HG02678 (cell line): ENCODE data around the gene ALDH7A1.
"Not testable (repeated sequence)": the region's sequence is repeated elsewhere in the genome, so short reads cannot be mapped to it uniquely, and the experiment has no call there.

Source experiments
- ATAC-seq: cut with Tn5 transposase; IDR thresholded peaks from one replicate; pipeline ENCODE4 v1.9.1; 2021; ENCODE audit warnings: mild to moderate bottlenecking, moderate library complexity; ENCODE audit not compliant: unreplicated experiment

Gene ALDH7A1

DNA sequence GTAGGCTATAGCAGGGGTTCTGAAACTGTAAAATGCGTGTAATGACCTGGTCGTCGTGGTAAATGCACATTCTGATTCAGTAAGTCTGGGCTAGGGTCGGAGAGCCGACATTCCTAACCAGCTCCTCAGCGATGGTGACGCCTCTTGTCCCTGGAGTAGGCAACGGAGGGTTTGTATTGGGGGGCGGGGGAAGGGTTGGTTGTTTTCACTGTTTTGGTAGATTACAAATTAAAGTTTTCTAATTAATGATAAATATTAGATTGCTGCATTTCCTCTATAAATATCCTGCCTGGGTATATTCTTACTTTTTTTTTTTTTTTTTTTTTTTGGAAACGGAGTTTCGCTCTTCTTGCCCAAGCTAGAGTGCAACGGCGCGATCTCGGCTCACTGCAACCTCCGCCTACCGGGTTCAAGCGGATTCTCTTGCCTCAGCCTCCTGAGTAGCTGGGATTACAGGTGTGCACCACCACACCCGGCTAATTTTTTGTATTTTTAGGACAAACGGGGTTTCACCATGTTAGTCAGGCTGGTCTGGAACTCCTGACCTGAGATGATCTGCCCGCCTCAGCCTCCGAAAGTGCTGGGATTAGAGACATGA, 566 bp upstream of the ALDH7A1 start:
- ATAC-seq = peak; percentile 18

GRCh38 chr5:126591549-126591948, 3.5 kb downstream of the ALDH7A1 start:
- ATAC-seq = no peak

DNA sequence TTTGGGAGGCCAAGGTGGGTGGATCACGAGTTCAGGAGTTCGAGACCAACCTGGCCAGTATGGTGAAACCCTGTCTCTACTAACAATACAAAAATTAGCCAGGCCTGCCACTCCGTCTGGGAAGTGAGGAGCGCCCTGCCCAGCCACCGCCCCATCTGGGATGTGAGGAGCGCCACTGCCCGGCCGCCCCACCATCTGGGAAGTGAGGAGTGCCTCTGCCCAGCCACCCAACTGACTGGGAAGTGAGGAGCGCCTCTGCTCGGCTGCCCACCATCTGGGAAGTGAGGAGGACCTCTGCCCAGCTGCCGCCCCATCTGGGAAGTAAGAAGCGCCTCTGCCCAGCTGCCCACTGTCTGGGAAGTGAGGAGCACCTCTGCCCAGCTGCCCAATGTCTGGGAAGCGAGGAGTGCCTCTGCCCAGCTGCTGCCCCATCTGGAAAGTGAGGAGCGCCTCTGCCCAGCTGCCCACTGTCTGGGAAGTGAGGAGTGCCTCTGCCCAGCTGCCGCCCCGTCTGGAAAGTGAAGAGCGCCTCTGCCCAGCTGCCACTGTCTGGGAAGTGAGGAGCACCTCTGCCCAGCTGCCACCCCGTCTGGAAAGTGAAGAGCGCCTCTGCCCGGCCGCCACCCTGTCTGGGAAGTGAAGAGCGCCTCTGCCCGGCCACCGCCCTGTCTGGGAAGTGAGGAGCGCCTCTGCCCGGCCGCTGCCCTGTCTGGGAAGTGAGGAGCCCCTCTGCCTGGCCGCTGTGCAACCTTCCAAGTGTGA, 5.3 kb downstream of the ALDH7A1 start:
- ATAC-seq = no peak

DNA sequence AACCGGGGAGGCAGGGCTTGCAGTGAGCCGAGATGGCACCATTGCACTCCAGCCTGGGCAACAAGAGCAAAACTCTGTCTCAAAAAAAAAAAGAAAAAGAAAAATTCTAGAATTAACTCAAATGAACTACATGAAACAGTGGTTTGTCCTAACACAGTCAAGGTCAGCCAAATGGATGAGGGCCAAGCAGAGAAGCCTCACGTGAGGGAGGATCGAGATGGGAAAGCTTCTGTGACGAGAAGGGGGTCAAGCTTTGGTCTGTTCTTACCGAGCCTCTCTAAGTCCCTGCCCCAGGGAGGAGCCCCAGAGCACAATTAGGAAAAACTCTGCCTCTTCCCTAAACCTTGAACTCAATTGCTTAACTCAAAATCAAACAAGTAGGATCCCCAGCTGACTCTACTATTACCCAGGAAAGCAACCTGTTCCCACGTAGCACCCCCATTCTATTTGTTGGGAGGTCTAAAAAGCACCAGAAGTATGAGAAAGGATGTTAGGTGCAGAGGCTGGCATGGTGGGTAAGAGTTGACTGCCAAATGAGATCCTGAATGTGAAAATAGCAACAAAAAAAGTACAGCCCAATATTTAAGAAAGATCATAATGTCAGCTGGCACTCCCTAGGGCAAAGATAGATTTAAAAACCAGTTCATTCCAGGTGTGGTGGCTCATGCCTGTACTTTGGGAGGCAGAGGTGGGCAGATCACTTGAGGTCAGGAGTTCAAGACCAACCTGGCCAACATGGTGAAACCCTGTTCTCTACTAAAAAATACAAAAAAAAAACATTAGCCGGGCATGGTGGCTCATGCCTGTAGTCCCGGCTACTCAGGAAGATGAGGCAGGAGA, 7.2 kb downstream of the ALDH7A1 start:
- no peak for ATAC-seq

- no peak for ATAC-seq
These were observed 11.3 kb downstream of the ALDH7A1 start for GRCh38 chr5:126583761-126584160.

DNA sequence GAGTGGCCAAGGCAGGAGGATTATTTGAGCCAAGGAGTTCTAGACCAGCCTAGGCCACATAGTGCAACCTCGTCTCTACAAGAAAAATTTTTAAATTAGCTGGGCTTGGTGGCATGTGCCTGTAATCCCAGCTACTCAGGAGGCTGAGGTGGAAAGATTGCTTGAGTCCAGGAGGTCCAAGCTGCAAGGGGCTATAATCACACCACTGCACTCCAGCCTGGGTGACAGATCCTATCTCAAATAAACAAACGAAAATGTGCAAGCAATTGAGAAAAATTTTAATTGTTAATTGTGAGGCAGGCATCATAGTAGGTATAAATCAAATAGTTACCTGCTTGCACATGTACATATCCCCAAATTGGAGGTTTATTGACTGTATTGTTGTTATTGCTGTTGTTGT, 15.3 kb downstream of the ALDH7A1 start:
- ATAC-seq = no peak

DNA sequence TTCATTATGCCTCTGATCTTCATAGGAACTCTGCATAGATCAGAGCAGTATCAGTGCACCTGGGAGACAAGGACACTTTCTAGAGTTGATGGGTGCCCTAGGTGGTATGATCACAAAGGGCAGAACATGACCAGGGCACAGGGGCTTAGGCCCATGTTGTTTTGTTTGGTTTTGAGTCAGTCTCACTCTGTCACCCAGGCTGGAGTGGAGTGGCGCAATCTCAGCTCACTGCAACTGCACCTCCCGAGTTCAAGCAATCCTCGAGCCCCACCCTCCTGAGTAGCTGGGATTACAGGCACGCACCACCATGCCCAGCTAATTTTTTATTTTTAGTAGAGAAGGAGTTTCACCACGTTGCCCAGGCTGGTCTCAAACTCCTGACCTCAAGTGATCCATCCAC, 17.6 kb downstream of the ALDH7A1 start:
- ATAC-seq = no peak

DNA sequence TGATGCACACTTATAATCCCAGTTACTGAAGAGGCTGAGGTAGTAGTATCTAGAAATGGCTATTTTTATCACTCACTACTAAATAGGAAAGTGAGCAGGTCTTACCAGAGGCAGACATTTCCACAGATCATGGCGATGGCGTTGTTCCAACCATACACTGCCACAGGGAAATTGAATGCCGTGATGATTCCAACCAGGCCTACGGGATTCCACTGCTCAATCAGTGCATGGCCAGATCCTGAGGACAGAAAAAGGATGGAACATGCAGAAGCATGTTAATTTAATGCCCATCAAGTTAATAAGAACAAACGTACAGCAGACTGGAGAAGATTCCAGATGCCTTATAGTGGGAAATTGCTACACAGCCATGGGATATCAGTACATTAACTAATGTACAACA, 18.0 kb downstream of the ALDH7A1 start:
- no peak for ATAC-seq

GRCh38 chr5:126575644-126576043, 19.4 kb downstream of the ALDH7A1 start:
- no peak for ATAC-seq

DNA sequence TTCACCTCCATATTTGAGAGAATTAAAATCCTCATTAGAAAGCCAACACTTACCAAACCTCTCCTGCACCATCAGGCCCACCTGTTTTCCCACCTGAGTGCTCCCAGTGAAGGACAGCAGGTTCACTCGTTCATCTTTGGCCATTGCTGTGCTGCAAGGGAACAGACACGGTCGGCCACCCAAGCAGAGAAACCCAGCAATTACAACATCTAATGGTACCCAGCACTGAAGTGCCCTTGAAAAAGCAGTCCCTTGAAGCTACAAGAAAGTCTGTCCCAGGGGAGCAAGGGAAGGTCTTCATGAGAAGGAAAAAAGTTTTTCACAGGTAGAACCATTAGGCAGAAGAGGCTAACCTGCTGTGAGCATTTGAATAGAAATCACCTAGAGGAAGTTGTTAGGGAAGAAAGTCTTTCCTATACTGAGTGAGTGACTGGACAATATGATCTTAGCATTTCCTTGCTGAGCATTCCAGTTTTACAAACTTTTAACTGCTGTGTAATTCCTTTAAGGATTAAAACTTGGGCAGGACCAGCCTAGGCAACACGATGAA, 26.7 kb downstream of the ALDH7A1 start:
- no peak for ATAC-seq

- ATAC-seq = peak; percentile 87
These were observed 32.2 kb downstream of the ALDH7A1 start for GRCh38 chr5:126562823-126563222.

DNA sequence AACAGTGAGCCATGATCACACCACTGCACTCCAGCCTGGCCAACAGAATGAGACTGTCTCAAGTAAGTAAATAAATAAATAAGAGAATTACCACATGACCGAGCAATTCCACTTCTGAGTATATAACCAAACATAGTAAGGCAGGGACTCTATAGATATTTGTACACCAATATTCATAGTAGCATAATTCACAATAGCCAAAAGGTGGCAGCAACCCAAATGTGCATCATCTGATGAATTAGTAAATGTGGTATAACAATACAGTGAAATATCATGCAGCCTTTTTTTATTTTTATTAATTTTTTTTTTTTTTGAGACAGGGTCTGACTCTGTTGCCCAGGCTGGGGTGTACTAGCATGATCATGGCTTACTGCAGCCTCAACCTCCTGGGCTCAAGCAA, 33.1 kb downstream of the ALDH7A1 start:
- ATAC-seq = no peak

- ATAC-seq = not testable (repeated sequence)
These were observed 39.9 kb downstream of the ALDH7A1 start for GRCh38 chr5:126555101-126555500.

DNA sequence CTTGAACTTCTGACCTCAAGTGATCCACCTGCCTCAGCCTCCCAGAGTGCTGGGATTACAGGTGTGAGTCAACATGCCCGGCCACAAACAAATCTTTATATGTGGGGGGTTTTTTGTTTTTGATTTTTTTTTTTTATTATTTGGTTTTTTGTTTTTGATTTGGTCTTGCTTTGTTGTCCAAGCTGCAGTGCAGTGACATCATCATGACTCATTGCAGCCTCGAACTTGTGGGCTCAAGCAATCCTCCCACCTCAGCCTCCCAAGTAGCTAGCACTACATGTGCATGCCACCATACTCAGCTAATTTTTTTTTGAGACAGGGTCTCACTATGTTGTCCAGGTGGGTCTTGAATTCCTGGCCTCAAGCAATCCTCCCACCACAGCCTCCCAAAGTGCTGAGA, 42.4 kb downstream of the ALDH7A1 start:
- no peak for ATAC-seq

GRCh38 chr5:126544087-126544740, 50.8 kb downstream of the ALDH7A1 start:
- peak; percentile 78 for ATAC-seq

DNA sequence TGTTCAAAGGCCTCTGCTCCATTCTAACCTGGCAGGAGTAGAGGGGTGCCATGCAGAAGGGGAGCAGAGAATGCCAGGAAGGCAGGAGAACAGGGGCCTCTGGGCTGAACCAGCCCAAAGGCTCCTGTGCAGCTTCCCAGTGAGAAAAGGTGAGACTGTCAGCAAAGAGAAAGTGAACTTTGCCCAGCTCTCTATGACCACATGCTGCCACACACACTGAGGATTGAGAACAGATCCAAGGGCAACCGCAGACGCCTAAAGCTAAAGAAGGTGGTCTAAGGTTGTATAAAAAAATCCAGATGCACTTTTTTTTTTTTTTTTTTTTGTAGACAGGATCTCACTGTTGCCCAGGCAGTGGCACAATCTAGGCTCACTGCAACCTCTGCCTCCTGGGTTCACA, 51.4 kb downstream of the ALDH7A1 start:
- ATAC-seq = no peak

GRCh38 chr5:126543009-126543408, 52.0 kb downstream of the ALDH7A1 start:
- ATAC-seq = no peak

GRCh38 chr5:126542441-126542840, 52.6 kb downstream of the ALDH7A1 start:
- no peak for ATAC-seq

GRCh38 chr5:126540631-126541030, 54.4 kb downstream of the ALDH7A1 start:
- ATAC-seq = no peak

DNA sequence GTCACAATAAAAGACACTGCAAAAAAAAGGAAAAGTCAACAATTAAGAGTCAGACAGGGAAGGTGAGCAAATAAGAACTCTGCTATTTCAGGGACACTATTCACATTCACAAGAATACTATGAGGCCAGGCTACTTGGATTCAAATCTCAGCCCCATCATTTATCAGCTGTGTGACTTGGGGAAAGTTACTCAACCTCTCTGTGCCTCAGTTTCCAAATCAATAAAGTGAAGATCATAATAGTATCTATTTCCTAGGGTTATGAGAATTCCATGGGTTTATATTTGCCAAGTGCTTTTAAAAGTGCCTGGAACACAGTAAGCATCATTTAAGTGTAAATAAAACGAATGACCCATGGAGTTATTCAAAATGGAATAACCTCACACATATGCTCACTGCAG, 56.4 kb downstream of the ALDH7A1 start:
- no peak for ATAC-seq

DNA sequence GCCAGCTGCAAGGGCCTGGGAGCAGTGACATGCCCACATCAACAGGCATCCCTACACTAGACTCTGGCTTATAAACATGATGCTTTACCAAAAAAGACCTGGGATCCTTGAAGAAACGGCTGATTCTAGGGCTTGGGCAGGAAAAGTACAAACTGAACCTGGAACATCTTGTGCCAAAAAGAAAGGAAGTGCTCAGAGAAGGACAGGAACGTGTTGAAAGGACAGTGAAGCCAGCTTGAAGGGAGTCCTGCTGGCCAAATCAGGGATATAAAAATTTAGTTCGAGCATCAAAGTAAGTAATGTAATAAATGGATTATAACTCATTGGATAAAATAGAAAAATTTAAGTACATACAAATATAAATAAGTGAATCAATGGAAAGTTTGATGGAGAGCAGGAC, 58.1 kb downstream of the ALDH7A1 start:
- ATAC-seq = no peak
